GM12878 (cell line): Measurements from ENCODE around the gene RP2. TPM values are rescaled to one million over a fixed set of nuclear protein-coding genes. Genes with fewer than 3 reads are reported as not detected.
A peak's percentile ranks its signal among the peaks of the same experiment; 100 is the strongest.

ENCODE experiments used
- ATAC-seq: fragments of 200-7000 bp; cut with Tn5 transposase; 3 replicates; pipeline ENCODE4 v1.9.1; 2020; ENCODE audit warnings: mild to moderate bottlenecking, moderate library complexity
- BruUV-seq: library from RNA; stranded (reverse); fragments of 400-500 nt; replicated peaks from 2 replicates; lab custom pipeline; 2021; lab: Mats Ljungman, UMichigan
- CTCF ChIA-PET: fragments of 300-600 bp; sonication (Branson Sonifier 250); formaldehyde crosslinking; extraction: SDS; loops from one replicate; lab custom pipeline; 2021; ENCODE audit warnings: inconsistent platforms; lab: Yijun Ruan, JAX
- POLR2A ChIA-PET: fragments of 350-600 bp; formaldehyde crosslinking; extraction: SDS; loops from one replicate; lab custom pipeline; 2021; ENCODE audit warnings: inconsistent platforms; lab: Charles Lee
- RAD21 ChIA-PET: fragments of 300-600 bp; sonication (Branson Sonifier 250); formaldehyde crosslinking; loops from one replicate; lab custom pipeline; 2023; ENCODE audit warnings: antibody characterized with exemption; ENCODE audit not compliant: unreplicated experiment; lab: Charles Lee
- SMC1A ChIA-PET: fragments of 300-600 bp; sonication (Branson Sonifier 250); formaldehyde crosslinking; loops from one replicate; lab custom pipeline; 2023; ENCODE audit not compliant: unreplicated experiment, uncharacterized antibody; lab: Charles Lee
- DNase-seq: peaks from one replicate; pipeline ENCODE4 v3.0.0-alpha.2; 2011; ENCODE audit warnings: low read depth, low spot score
- FAIRE-seq: peaks from 3 replicates; lab custom pipeline; 2011; peaks lifted over from hg19 to GRCh38; lab: Jason Lieb, UNC
- H2AFZ ChIP-seq: 2 replicates; pipeline ENCODE4 v1.6.0; 2011; ENCODE audit warnings: low read depth, low read length, control low read depth; ENCODE audit not compliant: control insufficient read depth
- H3K27ac ChIP-seq: 2 replicates; pipeline ENCODE4 v1.5.1; 2011; ENCODE audit warnings: control low read depth; ENCODE audit not compliant: control insufficient read depth, insufficient read depth
- H3K27me3 ChIP-seq, 2 experiments: replicated peaks in 1 of 2; 2 replicates each; pipeline versions ENCODE4 v1.6.0 to v1.6.1; 2011; ENCODE audit warnings: low read length in 1 of 2; ENCODE audit not compliant: control insufficient read depth in 2 of 2, insufficient read depth in 2 of 2
- H3K36me3 ChIP-seq, 2 experiments: 2 replicates each; pipeline ENCODE4 v1.5.1; 2011; ENCODE audit warnings: low read length in 1 of 2; ENCODE audit not compliant: control insufficient read depth in 2 of 2, insufficient read depth in 2 of 2
- H3K4me1 ChIP-seq: 2 replicates; pipeline ENCODE4 v1.6.1; 2011; ENCODE audit warnings: mild to moderate bottlenecking, low read length, moderate library complexity, mixed read lengths; ENCODE audit not compliant: control insufficient read depth, insufficient read depth
- H3K4me2 ChIP-seq: 2 replicates; pipeline ENCODE4 v1.6.0; 2011; ENCODE audit warnings: control low read depth; ENCODE audit not compliant: control insufficient read depth, insufficient read depth
- H3K4me3 ChIP-seq: fragments of 200-600 bp; sonication (generic); 2 replicates; pipeline ENCODE4 v1.5.1; 2016
- H3K79me2 ChIP-seq: 2 replicates; pipeline ENCODE4 v1.6.0; 2011; ENCODE audit warnings: low read length; ENCODE audit not compliant: control insufficient read depth, insufficient read depth
- H3K9ac ChIP-seq: 2 replicates; pipeline ENCODE4 v1.8.0; 2011; ENCODE audit warnings: low read length, control low read depth, mixed read lengths; ENCODE audit not compliant: control insufficient read depth, insufficient read depth
- H3K9me3 ChIP-seq: replicated peaks from 3 replicates; pipeline ENCODE4 v1.5.1; 2011; ENCODE audit warnings: mild to moderate bottlenecking, low read length; ENCODE audit not compliant: control insufficient read depth, insufficient read depth
- H4K20me1 ChIP-seq: 2 replicates; pipeline ENCODE4 v1.6.0; 2011; ENCODE audit not compliant: control insufficient read depth, insufficient read depth
- BCLAF1 ChIP-seq: fragments of 450-650 bp; IDR thresholded peaks from 2 replicates; pipeline ENCODE4 v1.6.1; 2017; ENCODE audit warnings: antibody characterized with exemption, mild to moderate bottlenecking, moderate library complexity
- CHD2 ChIP-seq: IDR thresholded peaks from 2 replicates; pipeline ENCODE4 v1.6.1; 2011; ENCODE audit warnings: low read depth, low read length, improper control_type of control experiment, borderline replicate concordance
- CREM ChIP-seq: IDR thresholded peaks from 2 replicates; pipeline ENCODE4 v1.6.1; 2014; ENCODE audit warnings: antibody characterized with exemption, low read depth
- IRF3 ChIP-seq: fragments of 450-650 bp; IDR thresholded peaks from 2 replicates; pipeline ENCODE4 v1.6.1; 2014; ENCODE audit warnings: mild to moderate bottlenecking
- NFIC ChIP-seq: IDR thresholded peaks from 2 replicates; pipeline ENCODE4 v1.6.1; 2012; ENCODE audit warnings: low read depth, mild to moderate bottlenecking, inconsistent platforms, low read length, moderate library complexity
- POLR2A ChIP-seq: IDR thresholded peaks from 2 replicates; pipeline ENCODE4 v1.6.1; 2011; ENCODE audit warnings: low read depth, mild to moderate bottlenecking, low read length
- RAD21 ChIP-seq: IDR thresholded peaks from 2 replicates; pipeline ENCODE4 v1.6.1; 2011; ENCODE audit warnings: mild to moderate bottlenecking, low read depth, low read length, moderate library complexity; ENCODE audit not compliant: insufficient read depth
- RELB ChIP-seq: fragments of 450-650 bp; IDR thresholded peaks from 2 replicates; pipeline ENCODE4 v1.6.1; 2017; ENCODE audit warnings: low read depth, mild to moderate bottlenecking, moderate library complexity
- SMAD1 ChIP-seq: fragments of 450-650 bp; IDR thresholded peaks from 2 replicates; pipeline ENCODE4 v1.6.1; 2018; ENCODE audit warnings: mild to moderate bottlenecking, low read depth; ENCODE audit not compliant: partially characterized antibody
- SMARCA5 ChIP-seq: fragments of 450-650 bp; IDR thresholded peaks from 2 replicates; pipeline ENCODE4 v1.6.1; 2017; ENCODE audit warnings: mild to moderate bottlenecking
- TCF12 ChIP-seq: IDR thresholded peaks from 2 replicates; pipeline ENCODE4 v1.6.1; 2011; ENCODE audit warnings: low read depth, mild to moderate bottlenecking, low read length
- YBX1 ChIP-seq: fragments of 450-650 bp; IDR thresholded peaks from 2 replicates; pipeline ENCODE4 v1.6.1; 2016; ENCODE audit warnings: antibody characterized with exemption
- ZNF592 ChIP-seq: fragments of 450-650 bp; IDR thresholded peaks from 2 replicates; pipeline ENCODE4 v1.6.1; 2017; ENCODE audit warnings: mild to moderate bottlenecking, moderate library complexity
- WGBS: methylation state at CpG from one replicate; pipeline ENCODE4 v1.1.6; 2016; ENCODE audit warnings: low lambda C conversion rate; ENCODE audit not compliant: insufficient replicate concordance, insufficient coverage; ENCODE audit errors: missing lambda C conversion rate; 5-methylcytosine and 5-hydroxymethylcytosine counted together
- in situ Hi-C: fragments of 300-500 bp; cut with MboI; formaldehyde crosslinking; loops from 9 replicates; pipeline ENCODE4 v1.14.3; 2018; ENCODE audit warnings: mixed read lengths
- intact Hi-C: fragments of 100-400 bp; cut with micrococcal nuclease; formaldehyde crosslinking; loops from one replicate; pipeline ENCODE4 v1.14.2; 2022; ENCODE audit not compliant: unreplicated experiment
- polyA plus RNA-seq, 11 experiments: library from polyadenylated mRNA; depleted of rRNA in 4 of 11; unstranded in 6 of 11; stranded (reverse) in 5 of 11; fragments of >200 nt; fragmentation: Nextera tagmentation in 4 of 11; fragmentation: Illumina TruSeq in 1 of 11; extraction: Ambion mirVana in 4 of 11; extraction: Trizol in 1 of 11; gene quantifications; 1 replicate in 1 of 11; 2 replicates in 10 of 11; pipeline versions ENCODE4 v1.2.1 to v1.2.3, GENCODE V29; 2011 to 2016; ENCODE audit warnings: inconsistent platforms in 2 of 11, missing spikeins in 2 of 11, low read depth in 1 of 11
- total RNA-seq, 4 experiments: library from RNA; depleted of rRNA in 3 of 4; stranded (reverse); fragments of >200 nt in 3 of 4; fragmentation: Illumina TruSeq in 1 of 4; extraction: Trizol in 1 of 4; gene quantifications; 2 replicates each; pipeline versions ENCODE4 v1.2.1 to v1.2.3, GENCODE V29; 2013 to 2021

RP2 gene
- total and polyA plus RNA-seq, 10 of the 15 experiments (the other 5 are each of a cell fraction or from before 2014, with no cell fraction given) = 3.5 to 11.0 (median 5.7) TPM

GRCh38 chrX:46793386-46794143 is 43.3 kb upstream of the RP2 start:
- peak overlapping the region; percentile 61 for H3K4me2 ChIP-seq
- H3K9ac ChIP-seq = no peak overlapping the region
- BruUV-seq = no TSS peak
- ATAC-seq (no peak), FAIRE-seq (no peak), DNase-seq (no peak)
- H4K20me1 ChIP-seq = no peaks in the 10 kb centered on the region
- H3K36me3 ChIP-seq = no peaks in the 10 kb centered on the region
- peak overlapping the region; percentile 65 for H3K27ac ChIP-seq
- no peaks in the 10 kb centered on the region; the same call in 2 of the 3 replicates for H3K9me3 ChIP-seq
- CTCF ChIA-PET = interaction anchor here (0.5 to 9.4 kb wide), 8 partner anchors 9 to 483 kb away, joined by 3 to 110 read pairs (median 4); partner anchors contain the start of gene SLC9A7
- RAD21 ChIA-PET = interaction anchor here (0.7 to 2.1 kb wide), 12 partner anchors 11 to 231 kb away, joined by 3 to 11 read pairs (median 4); no protein-coding TSS in a partner anchor
- in situ Hi-C loops = loop anchor here (5.0 to 10.0 kb wide), 4 partner anchors 81 to 409 kb away; no protein-coding TSS in a partner anchor
- TF ChIP-seq SMARCA5 (no peak), ZNF592 (no peak), SMAD1 (no peak), RELB (no peak), RAD21 (no peak), IRF3 (no peak), YBX1 (no peak), CREM (no peak), BCLAF1 (no peak), NFIC (no peak), TCF12 (no peak), CHD2 (no peak), POLR2A (no peak)
- H3K4me3 ChIP-seq = no peak overlapping the region
- SMC1A ChIA-PET = interaction anchor here (0.6 to 4.2 kb wide), 11 partner anchors 11 to 231 kb away, joined by 3 to 20 read pairs (median 3); no protein-coding TSS in a partner anchor
- H2AFZ ChIP-seq = peak overlapping the region; percentile 1
- POLR2A ChIA-PET = interaction anchor here (0.8 kb wide), 1 partner anchor 88 kb away, joined by 3 read pairs; no protein-coding TSS in a partner anchor
- peaks cover 20% of the 10 kb centered on the region for H3K4me1 ChIP-seq
- no peaks in the 10 kb centered on the region for H3K79me2 ChIP-seq
- WGBS = 72% methylated on average over 5 of the region's 6 CpGs
- intact Hi-C loops = no loop called here
- H3K27me3 ChIP-seq = no peaks in the 10 kb centered on the region
